ENCODE results near the gene RAB4B. TPM values are rescaled to one million over a fixed set of nuclear protein-coding genes. Genes with fewer than 3 reads are reported as not detected.
A peak's percentile ranks its signal among the peaks of the same experiment; 100 is the strongest.

RAB4B gene
- total RNA-seq, 4 donors from 2014 or later: 22.9 to 26.6 (median 23.2) TPM

DNA sequence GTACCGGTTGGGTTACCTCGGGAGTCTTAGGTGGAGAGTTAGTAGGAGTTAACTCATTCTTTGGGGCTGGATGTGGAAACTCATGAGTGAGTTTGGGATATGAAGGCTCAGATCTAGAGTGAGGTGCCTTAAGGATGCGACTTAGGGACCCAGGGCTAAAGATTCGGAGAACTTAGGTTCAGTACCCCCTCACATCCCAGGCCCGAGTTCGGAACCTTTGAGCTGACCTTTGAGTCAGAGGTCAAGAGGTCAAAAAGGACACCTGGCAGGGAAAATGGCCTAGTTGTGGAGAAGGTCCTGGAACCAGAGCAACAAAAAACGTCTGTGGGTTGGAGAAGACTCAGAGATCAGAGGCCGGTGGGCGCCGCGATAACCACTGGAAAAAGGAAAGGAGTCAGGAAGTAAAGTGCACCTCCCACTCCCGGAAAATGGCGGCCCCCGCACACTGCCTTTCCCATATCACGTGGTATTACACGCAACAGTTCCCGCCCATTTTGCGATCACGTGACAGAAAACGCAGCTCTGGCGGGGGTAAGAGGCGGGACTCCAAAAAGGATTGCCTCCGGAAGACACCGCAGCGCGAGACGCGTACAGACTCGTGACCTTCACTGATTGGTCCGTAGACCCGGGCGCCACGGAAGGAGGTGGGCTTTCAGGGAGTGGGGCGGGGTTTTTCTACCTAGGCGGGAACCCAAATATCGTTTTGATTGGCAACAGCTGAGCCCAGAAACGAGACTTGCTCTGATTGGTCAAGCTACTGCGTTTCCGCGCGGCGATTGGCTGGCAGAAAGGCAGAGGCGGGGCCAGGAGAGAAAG is 27.8 kb upstream of the RAB4B start, which contains the start of gene ACTMAP:
TSS of gene ACTMAP (minus strand) at position 420 of the 816 bp plus-strand sequence. CDS start 674 bp downstream, outside the sequence.
- TF ChIP-seq POLR2A (IDR thresholded peaks at IDR 0.05; ENCODE audit: low read depth) (peak; percentile 64), CTCF (IDR thresholded peaks at IDR 0.05) (no peak), EP300 (IDR thresholded peaks at IDR 0.05) (no peak), POLR2AphosphoS5 (IDR thresholded peaks at IDR 0.05) (peak; percentile 94 to 98)
- H3K27me3 ChIP-seq: no peaks in the 10 kb centered on the region
- no peaks in the 10 kb centered on the region for H3K9me3 ChIP-seq
- peak; percentile 100 for DNase-seq (ENCODE audit: extremely low spot score)
- peak within 1 kb of the TSS; percentile 89 to 98 (median 92) for H3K27ac ChIP-seq (replicated peaks in 1 of 4)
- peaks cover 45 to 61% (median 58%) of the 10 kb centered on the region in 4 donors for H3K4me1 ChIP-seq
- intact Hi-C loops (cut with DNase I): loop anchor here (5.0 kb wide), 2 partner anchors 47 to 67 kb away; partner anchors contain the start of gene EGLN2
- H3K4me3 ChIP-seq: peak within 1 kb of the TSS; percentile 65 to 82 (median 72)
- peaks cover 0 to 12% (median under 1%) of the 10 kb centered on the region in 4 donors for H3K36me3 ChIP-seq
- WGBS: under 1% methylated on average over 31 of the region's 43 CpGs

GRCh38 chr19:40750874-40751537 is 27.0 kb upstream of the RAB4B start, which contains the start of gene SNRPA:
Gene SNRPA (plus strand): TSS chr19:40751203. CDS start chr19:40751409, 206 bp downstream.
- H3K4me1 ChIP-seq: peaks cover 46 to 64% (median 59%) of the 10 kb centered on the region in 4 donors
- peak within 1 kb of the TSS; percentile 65 to 82 (median 72) for H3K4me3 ChIP-seq
- peak within 1 kb of the TSS; percentile 89 to 98 (median 92) for H3K27ac ChIP-seq (replicated peaks in 1 of 4)
- WGBS: under 1% methylated on average over 25 of the region's 46 CpGs
- no peaks in the 10 kb centered on the region for H3K9me3 ChIP-seq
- intact Hi-C loops (cut with DNase I): loop anchor here (5.0 kb wide), 2 partner anchors 46 to 66 kb away; partner anchors contain the start of gene EGLN2
- no peaks in the 10 kb centered on the region for H3K27me3 ChIP-seq
- peak; percentile 76 for TF ChIP-seq POLR2A (IDR thresholded peaks at IDR 0.05; ENCODE audit: low read depth)
- peak; percentile 90 to 96 for TF ChIP-seq POLR2AphosphoS5 (IDR thresholded peaks at IDR 0.05)
- no peak for TF ChIP-seq EP300 (IDR thresholded peaks at IDR 0.05)
- peak in 1 of 3 experiments; percentile 17 for TF ChIP-seq CTCF (IDR thresholded peaks at IDR 0.05)
- peak; percentile 100 for DNase-seq (ENCODE audit: extremely low spot score)
- peaks cover 4 to 20% (median 7%) of the 10 kb centered on the region in 4 donors for H3K36me3 ChIP-seq

DNA sequence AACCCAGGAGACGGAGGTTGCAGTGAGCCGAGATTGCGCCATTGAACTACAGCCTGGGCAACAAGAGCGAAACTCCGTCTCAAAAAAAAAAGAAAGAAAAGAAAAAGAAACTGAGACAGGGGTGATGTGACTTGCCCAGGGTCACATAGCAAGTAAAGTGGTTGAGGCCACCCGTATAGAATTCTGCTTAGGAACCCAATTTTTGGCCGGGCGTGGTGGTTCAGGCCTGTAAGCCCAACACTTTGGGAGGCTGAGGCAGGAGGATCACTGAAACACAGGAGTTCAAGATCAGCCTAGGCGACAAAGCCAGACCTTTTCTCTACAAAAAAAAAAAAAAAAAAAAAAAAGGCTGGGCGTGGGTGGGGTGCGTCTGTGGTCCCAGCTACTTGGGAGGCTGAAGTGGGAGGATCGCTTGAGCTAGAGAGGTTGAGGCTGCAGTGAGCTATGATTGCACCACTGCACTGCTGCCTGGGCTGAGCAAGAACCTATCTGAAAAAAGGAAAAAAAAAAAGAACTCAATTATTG is 25.7 kb upstream of the RAB4B start:
- 84% methylated on average over 12 of the region's 12 CpGs for WGBS
- Histone ChIP-seq H3K4me1 (peaks cover 51 to 77% (median 71%) of the 10 kb centered on the region in 4 donors), H3K4me3 (peak overlapping the region; percentile 65 to 82 (median 72)), H3K27ac (replicated peaks in 1 of 4) (peak overlapping the region; percentile 89 to 98 (median 92)), H3K36me3 (peaks cover 7 to 33% (median 19%) of the 10 kb centered on the region in 4 donors), H3K27me3 (no peaks in the 10 kb centered on the region), H3K9me3 (no peaks in the 10 kb centered on the region)
- no peak for DNase-seq (ENCODE audit: extremely low spot score)
- no peak for TF ChIP-seq CTCF (IDR thresholded peaks at IDR 0.05)
- no peak for TF ChIP-seq POLR2AphosphoS5 (IDR thresholded peaks at IDR 0.05)
- no peak for TF ChIP-seq POLR2A (IDR thresholded peaks at IDR 0.05; ENCODE audit: low read depth)
- TF ChIP-seq EP300 (IDR thresholded peaks at IDR 0.05): no peak
- intact Hi-C loops (cut with DNase I): loop anchor here (5.0 kb wide), 2 partner anchors 45 to 65 kb away; partner anchors contain the start of gene EGLN2

DNA sequence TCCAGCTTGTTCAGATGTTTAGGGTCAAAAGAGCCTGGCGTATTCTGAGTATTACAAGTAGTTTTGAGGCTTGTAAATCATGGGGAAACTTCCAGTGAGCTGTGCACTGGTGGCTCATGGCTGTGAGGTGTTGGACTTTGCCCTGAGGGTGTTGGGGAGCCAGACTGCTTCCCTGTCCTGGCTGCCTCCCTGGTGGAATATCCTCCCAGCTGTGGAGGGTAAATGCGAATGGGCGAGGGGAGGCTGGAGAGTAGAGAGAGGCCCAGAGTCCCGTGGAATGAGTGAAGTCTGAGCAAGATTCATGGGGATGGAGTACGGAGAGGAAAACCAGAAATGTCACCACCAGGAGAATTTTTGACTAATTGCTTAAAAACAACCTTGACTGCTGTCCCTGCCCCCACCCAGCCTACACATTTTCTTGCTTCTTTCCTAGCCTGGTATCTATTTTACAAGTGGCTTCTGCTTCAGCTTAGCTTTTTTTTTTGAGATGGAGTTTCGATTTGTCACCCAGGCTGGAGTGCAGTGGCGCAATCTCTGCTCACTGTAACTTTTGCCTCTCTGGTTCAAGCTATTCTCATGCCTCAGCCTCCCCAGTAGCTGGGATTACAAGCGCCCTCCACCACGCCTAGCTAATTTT is 23.3 kb upstream of the RAB4B start:
- WGBS: 80% methylated on average over 9 of the region's 9 CpGs
- peaks cover 28 to 57% (median 43%) of the 10 kb centered on the region in 4 donors for H3K36me3 ChIP-seq
- intact Hi-C loops (cut with DNase I): loop anchor here (5.0 kb wide), 2 partner anchors 43 to 63 kb away; partner anchors contain the start of gene EGLN2

More for the DNA sequence above, 23.3 kb upstream of the RAB4B start:
- TF ChIP-seq POLR2AphosphoS5 (IDR thresholded peaks at IDR 0.05): no peak
- TF ChIP-seq EP300 (IDR thresholded peaks at IDR 0.05): no peak
- TF ChIP-seq CTCF (IDR thresholded peaks at IDR 0.05): no peak
- TF ChIP-seq POLR2A (IDR thresholded peaks at IDR 0.05; ENCODE audit: low read depth): no peak
- no peak for DNase-seq (ENCODE audit: extremely low spot score)
- no peaks in the 10 kb centered on the region for H3K9me3 ChIP-seq
- H3K4me1 ChIP-seq: peaks cover 37 to 60% (median 57%) of the 10 kb centered on the region in 4 donors
- H3K4me3 ChIP-seq: peak overlapping the region in 3 of 4 donors; percentile 2 to 24 (median 7)
- H3K27ac ChIP-seq (replicated peaks in 1 of 4): no peak overlapping the region
- no peaks in the 10 kb centered on the region for H3K27me3 ChIP-seq

All from esophagus muscularis mucosa (tissue), 4 donors.